HG02852 (cell line): ENCODE results near the gene ACAD10.
"Not testable (repeated sequence)": the region's sequence is repeated elsewhere in the genome, so short reads cannot be mapped to it uniquely, and the experiment has no call there.

Experiments used
- ATAC-seq: cut with Tn5 transposase; IDR thresholded peaks from one replicate; pipeline ENCODE4 v1.9.1; 2021; ENCODE audit warnings: mild to moderate bottlenecking, moderate library complexity; ENCODE audit not compliant: unreplicated experiment

Gene ACAD10

DNA sequence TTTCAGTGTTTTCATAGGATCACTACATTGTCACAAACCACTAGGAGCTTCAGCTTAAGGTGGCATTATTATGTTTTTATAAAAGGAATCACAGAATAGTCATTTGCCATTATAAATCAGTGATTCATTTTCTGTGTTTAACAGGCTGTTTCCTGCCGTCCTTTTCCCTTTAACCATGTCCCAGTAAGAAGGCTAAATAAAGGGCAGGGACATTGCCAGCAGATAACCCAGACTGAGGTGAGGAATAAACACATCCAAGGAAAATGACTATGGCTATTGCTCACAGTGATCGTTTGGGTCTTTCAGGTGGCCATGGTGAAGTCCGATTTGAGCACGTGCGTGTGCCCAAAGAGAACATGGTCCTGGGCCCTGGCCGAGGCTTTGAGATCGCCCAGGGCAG is 63.0 kb downstream of the ACAD10 start:
- ATAC-seq: no peak

GRCh38 chr12:111749391-111749790 is 63.5 kb downstream of the ACAD10 start:
- no peak for ATAC-seq

GRCh38 chr12:111753144-111753881 is 67.5 kb downstream of the ACAD10 start:
- ATAC-seq: no peak

GRCh38 chr12:111754671-111755070 is 68.8 kb downstream of the ACAD10 start:
- ATAC-seq: no peak

DNA sequence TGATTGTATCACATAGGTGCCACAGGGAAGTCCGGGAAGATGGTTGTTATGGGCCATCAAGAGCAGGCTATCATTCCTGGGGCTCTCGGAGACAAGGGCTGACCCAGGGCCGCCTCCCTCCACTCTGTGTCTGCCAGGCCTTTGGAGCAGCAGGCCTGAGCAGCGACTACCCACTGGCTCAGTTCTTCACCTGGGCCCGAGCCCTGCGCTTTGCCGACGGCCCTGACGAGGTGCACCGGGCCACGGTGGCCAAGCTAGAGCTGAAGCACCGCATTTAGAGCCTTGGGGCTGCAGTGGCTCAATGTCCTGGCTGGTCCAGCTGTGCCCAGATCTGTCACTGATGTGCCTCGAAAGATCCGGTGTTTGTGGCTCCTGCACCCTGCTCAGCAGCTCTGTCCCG is 70.3 kb downstream of the ACAD10 start:
- no peak for ATAC-seq

DNA sequence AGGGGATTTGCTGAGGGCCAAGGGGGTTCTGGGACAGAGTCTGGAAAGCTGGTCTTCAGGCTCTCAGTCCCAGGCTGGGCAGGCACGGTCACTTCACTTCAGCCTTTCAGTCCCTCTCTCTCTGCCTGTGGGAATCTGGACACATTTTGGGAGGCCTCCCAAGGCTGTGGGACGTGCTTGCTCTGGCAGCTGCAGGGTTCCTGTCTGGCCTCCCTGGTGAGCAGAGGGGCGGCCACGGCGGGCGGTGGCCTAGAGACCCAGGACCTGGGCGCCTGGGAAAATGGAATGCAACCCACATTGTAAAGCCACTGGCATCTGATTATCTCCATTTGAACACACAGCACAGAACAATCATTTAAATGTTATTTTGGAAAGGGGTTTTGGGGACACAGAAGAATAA is 70.8 kb downstream of the ACAD10 start:
- no peak for ATAC-seq

- peak; percentile 42 for ATAC-seq
Measured at GRCh38 chr12:111757361-111758119, 71.7 kb downstream of the ACAD10 start.

DNA sequence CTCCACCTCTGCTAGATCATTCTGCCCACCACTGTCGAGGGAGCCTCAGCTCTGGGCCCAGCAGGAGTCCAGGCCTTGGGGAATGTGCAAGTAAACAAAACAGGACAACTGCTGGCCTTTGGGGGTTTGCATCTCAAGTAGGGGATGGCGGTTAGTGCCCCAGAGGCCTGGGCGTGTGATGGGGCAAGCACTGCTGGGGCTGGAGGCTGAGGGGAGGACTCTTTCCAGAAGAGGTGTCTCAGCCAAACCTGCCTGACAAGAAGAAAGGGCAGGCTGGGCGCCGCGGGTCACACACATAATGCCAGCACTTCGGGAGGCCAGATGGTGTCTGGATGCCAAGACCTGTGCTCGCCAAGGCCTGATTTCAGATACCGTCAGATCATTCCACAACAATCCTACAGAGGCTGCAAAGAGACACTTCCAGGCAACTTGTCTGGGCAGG is 72.3 kb downstream of the ACAD10 start:
- ATAC-seq: peak; percentile 8

DNA sequence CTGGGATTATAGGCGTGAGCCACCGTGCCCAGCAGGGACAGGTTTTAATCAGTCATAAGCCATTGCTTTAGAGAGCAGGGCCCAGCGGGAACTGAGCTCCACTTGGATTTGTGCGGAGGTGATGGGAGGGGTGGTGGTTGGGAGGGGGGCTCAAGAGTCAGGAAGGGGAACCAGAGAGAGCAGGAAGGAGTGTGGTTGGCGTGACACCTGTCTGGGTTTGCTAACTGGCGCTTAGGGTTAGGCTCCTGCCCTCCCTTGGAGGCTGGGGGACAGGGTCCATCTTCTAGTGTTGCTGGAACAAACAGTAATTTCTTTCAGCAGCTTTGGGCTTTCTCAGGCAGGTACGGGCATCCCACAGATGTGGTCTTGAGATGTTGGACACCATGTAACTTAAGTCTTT is 73.4 kb downstream of the ACAD10 start:
- no peak for ATAC-seq

- ATAC-seq: no peak
Measured at GRCh38 chr12:111759991-111760390, 74.1 kb downstream of the ACAD10 start.

DNA sequence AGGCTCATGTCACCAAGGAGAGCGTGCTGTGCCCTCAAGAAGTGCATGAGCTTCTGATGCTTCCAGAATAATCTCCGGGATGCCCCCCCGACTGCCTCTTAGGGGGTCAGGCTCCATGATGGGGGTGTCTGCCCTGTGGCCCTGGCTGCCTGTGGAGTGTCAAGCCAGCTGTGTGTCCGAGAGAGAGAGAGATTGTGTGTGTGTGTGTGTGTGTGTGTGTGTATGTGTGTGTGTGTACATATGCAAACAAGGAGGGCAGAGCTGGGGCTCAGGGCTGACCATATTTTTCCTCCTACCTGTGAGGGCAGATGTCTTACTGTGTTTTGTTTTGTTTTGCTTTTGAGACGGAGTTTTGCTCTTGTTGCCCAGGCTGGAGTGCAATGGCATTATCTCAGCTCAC is 75.2 kb downstream of the ACAD10 start:
- ATAC-seq: peak; percentile 40

DNA sequence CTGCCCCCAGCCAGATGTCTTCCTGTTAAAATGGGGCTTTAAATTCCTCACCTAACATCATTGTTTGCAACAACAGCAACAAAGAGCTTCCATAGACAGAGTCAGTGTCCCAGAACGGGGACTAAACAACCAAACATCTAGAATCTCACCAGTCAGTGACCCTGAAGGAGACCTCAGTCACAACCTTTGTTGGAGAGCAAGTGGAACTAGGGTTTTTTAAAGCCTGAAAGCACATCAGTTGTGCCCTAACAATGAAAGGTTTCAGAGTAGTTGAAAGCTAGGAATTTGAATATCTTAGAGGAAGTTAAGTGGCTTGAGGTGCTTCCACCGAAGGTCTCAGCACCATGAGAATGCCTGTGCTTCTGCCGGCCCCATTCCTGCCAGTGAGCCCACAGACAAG is 75.9 kb downstream of the ACAD10 start:
- ATAC-seq: no peak

DNA sequence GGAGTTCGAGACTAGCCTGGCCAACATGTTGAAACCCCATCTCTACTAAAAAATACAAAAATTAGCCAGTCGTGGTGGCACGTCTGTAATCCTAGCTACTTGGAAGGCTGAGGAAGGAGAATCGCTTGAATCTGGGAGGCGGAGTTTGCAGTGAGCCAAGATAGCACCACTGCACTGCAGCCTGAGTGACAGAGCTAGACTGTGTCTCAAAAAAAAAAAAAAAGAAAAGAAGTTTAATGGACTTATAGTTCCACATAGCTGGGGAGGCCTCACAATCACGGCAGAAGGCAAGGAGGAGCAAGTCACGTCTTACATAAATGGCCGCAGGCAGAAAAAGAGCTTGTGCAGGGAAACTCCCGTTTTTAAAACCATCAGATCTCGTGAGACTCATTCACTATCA is 77.7 kb downstream of the ACAD10 start:
- ATAC-seq: not testable (repeated sequence)

GRCh38 chr12:111764120-111764821 is 78.4 kb downstream of the ACAD10 start:
- no peak for ATAC-seq

- ATAC-seq: peak; percentile 47
Measured at GRCh38 chr12:111766608-111767361, 80.9 kb downstream of the ACAD10 start, which contains the start of gene ALDH2. TSS of gene ALDH2 (plus strand) at chr12:111766933. CDS start at chr12:111766983, 50 bp downstream.

- no peak for ATAC-seq
Measured at GRCh38 chr12:111767362-111768158, 81.7 kb downstream of the ACAD10 start.

GRCh38 chr12:111768159-111768895 is 82.5 kb downstream of the ACAD10 start:
- no peak for ATAC-seq

- ATAC-seq: no peak
Measured at GRCh38 chr12:111769599-111769998, 83.7 kb downstream of the ACAD10 start.

GRCh38 chr12:111773801-111774551 is 88.1 kb downstream of the ACAD10 start:
- peak; percentile 67 for ATAC-seq
